ENCODE data around the gene GUCA1A. TPM values are rescaled to one million over a fixed set of nuclear protein-coding genes. Genes with fewer than 3 reads are reported as not detected.

GUCA1A gene
- total RNA-seq, 3 donors from 2014 or later (not counting 1 experiment from before 2014, with no cell fraction given) = not detected

GRCh38 chr6:42135722-42136121 lies 37.4 kb upstream of the GUCA1A start:
- no peak for ATAC-seq
- Mint-ChIP-seq H3K27ac (no peak overlapping the region), H3K4me1 (no peaks in the 10 kb centered on the region), H3K27me3 (ENCODE audit: low read depth in 2 of 2) (peaks cover 4 to 10% of the 10 kb centered on the region in 2 donors), H3K9me3 (no peaks in the 10 kb centered on the region), H3K36me3 (no peaks in the 10 kb centered on the region), H3K4me3 (no peak overlapping the region)
- Histone ChIP-seq H3K36me3 (ENCODE audit: control insufficient read depth, insufficient read depth, low read length) (no peaks in the 10 kb centered on the region), H3K27me3 (ENCODE audit: control insufficient read depth, insufficient read depth, low read length) (no peaks in the 10 kb centered on the region), H3K9me3 (ENCODE audit: control insufficient read depth, insufficient read depth, low read length) (no peaks in the 10 kb centered on the region), H3K4me1 (ENCODE audit: control insufficient read depth, insufficient read depth, low read length) (peaks cover 5% of the 10 kb centered on the region), H3K27ac (ENCODE audit: low read length) (no peak overlapping the region), H3K4me3 (ENCODE audit: low read length) (no peak overlapping the region)
- WGBS (ENCODE audit: insufficient coverage) = 92% methylated on average over 2 of the region's 2 CpGs
- DNase-seq = no peak
- TF ChIP-seq, protein P1, sequence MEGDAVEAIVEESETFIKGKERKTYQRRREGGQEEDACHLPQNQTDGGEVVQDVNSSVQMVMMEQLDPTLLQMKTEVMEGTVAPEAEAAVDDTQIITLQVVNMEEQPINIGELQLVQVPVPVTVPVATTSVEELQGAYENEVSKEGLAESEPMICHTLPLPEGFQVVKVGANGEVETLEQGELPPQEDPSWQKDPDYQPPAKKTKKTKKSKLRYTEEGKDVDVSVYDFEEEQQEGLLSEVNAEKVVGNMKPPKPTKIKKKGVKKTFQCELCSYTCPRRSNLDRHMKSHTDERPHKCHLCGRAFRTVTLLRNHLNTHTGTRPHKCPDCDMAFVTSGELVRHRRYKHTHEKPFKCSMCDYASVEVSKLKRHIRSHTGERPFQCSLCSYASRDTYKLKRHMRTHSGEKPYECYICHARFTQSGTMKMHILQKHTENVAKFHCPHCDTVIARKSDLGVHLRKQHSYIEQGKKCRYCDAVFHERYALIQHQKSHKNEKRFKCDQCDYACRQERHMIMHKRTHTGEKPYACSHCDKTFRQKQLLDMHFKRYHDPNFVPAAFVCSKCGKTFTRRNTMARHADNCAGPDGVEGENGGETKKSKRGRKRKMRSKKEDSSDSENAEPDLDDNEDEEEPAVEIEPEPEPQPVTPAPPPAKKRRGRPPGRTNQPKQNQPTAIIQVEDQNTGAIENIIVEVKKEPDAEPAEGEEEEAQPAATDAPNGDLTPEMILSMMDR (IDR thresholded peaks at IDR 0.05) = no peak
- intact Hi-C loops (cut with micrococcal nuclease) = no loop called here

DNA sequence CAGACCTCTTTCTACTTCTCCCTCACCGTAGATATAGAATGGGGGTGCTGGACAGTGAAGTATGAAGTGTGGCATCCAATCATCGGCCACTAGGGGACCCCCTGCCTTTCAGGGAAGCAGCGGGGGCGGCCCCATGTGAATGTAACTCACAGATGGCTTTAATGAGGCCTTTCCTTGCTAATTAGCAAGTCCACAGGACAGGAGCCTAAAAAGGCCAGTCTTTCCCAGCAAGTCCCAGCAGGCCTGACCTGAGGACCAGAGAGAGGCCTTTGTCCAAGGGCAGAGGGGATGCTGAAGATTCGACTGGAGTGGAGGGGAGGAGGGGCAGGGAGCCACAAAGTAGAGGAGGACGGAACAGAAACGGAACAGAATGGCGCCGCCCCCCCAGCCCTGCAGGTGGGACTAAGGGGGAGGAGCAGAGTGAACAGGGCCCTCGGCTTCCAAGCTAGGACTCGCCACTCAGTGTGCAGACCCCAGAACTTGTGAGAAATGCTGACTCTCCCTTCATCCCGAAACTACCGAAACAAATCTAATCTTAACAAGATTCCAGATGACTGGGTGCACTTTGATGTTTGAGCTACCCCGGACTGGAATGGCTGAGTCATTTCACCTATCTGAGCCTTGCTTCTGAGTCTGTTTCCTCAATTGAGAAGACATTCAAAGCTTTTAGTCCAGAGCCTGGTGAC lies 36.5 kb upstream of the GUCA1A start:
- Histone ChIP-seq H3K36me3 (ENCODE audit: control insufficient read depth, insufficient read depth, low read length) (no peaks in the 10 kb centered on the region), H3K4me1 (ENCODE audit: control insufficient read depth, insufficient read depth, low read length) (peaks cover 5% of the 10 kb centered on the region), H3K27me3 (ENCODE audit: control insufficient read depth, insufficient read depth, low read length) (peaks cover 3% of the 10 kb centered on the region), H3K4me3 (ENCODE audit: low read length) (no peak overlapping the region), H3K27ac (ENCODE audit: low read length) (no peak overlapping the region), H3K9me3 (ENCODE audit: control insufficient read depth, insufficient read depth, low read length) (no peaks in the 10 kb centered on the region)
- H3K27me3 Mint-ChIP-seq (ENCODE audit: low read depth in 2 of 2) = peaks cover 12 to 19% of the 10 kb centered on the region in 2 donors
- no peaks in the 10 kb centered on the region for H3K4me1 Mint-ChIP-seq
- H3K9me3 Mint-ChIP-seq = no peaks in the 10 kb centered on the region
- TF ChIP-seq, protein P1 (IDR thresholded peaks at IDR 0.05) = no peak
- intact Hi-C loops (cut with micrococcal nuclease) = no loop called here
- DNase-seq (peak in 1 of 2 donors; percentile 35), ATAC-seq (peak in 1 of 3 donors; percentile 42)
- 20% methylated on average over 13 of the region's 14 CpGs for WGBS (ENCODE audit: insufficient coverage)
- no peaks in the 10 kb centered on the region for H3K36me3 Mint-ChIP-seq
- no peak overlapping the region for H3K27ac Mint-ChIP-seq
- H3K4me3 Mint-ChIP-seq = no peak overlapping the region

DNA sequence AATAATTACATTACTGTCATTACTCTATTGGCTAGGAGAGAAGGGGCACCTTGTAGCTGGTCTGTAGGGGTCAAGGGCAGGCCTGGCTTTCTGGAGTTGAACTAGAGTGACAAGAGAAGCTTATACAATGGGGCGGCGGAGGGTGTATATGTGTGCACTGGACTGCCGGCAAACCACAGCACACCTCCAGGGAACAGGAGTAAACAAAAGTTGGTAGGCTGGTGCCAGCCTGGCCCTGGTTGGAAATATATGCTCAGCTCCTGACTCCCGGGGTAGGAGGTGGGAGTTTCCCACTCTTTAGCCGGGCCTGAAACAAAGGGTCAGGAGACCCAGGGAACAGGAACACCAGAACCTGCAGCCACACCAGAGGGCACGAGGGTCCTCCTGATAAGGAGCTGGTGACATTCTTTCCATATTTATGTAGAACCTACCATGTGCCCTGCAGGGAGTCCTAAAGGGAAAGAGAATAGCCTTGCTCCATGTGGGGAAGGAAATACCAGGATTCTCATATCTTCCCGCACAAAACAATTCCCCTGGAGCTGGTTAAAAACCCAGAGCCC lies 35.9 kb upstream of the GUCA1A start:
- DNase-seq (no peak), ATAC-seq (no peak)
- Mint-ChIP-seq H3K4me3 (no peak overlapping the region), H3K27ac (no peak overlapping the region), H3K9me3 (no peaks in the 10 kb centered on the region), H3K27me3 (ENCODE audit: low read depth in 2 of 2) (peaks cover 12 to 19% of the 10 kb centered on the region in 2 donors), H3K36me3 (no peaks in the 10 kb centered on the region), H3K4me1 (no peaks in the 10 kb centered on the region)
- TF ChIP-seq, protein P1 (IDR thresholded peaks at IDR 0.05) = no peak
- Histone ChIP-seq H3K27ac (ENCODE audit: low read length) (no peak overlapping the region), H3K4me1 (ENCODE audit: control insufficient read depth, insufficient read depth, low read length) (peaks cover 9% of the 10 kb centered on the region), H3K36me3 (ENCODE audit: control insufficient read depth, insufficient read depth, low read length) (no peaks in the 10 kb centered on the region), H3K27me3 (ENCODE audit: control insufficient read depth, insufficient read depth, low read length) (peaks cover 8% of the 10 kb centered on the region), H3K9me3 (ENCODE audit: control insufficient read depth, insufficient read depth, low read length) (no peaks in the 10 kb centered on the region), H3K4me3 (ENCODE audit: low read length) (no peak overlapping the region)
- intact Hi-C loops (cut with micrococcal nuclease) = no loop called here
- 85% methylated on average over 7 of the region's 7 CpGs for WGBS (ENCODE audit: insufficient coverage)

Data from natural killer cell (primary cell).